OCI-LY1 (cell line): ENCODE results near the gene TMEM9.

Experiments used
- CTCF ChIP-seq: fragments of 200-600 bp; sonication (generic), shearing (Covaris generic); IDR thresholded peaks from 2 replicates; pipeline ENCODE4 v1.5.1; 2017; ENCODE audit warnings: mild to moderate bottlenecking, antibody characterized with exemption, low read length, moderate library complexity, mixed read lengths
- EZH2 ChIP-seq: fragments of 200-600 bp; sonication (generic), shearing (Covaris generic); IDR thresholded peaks from 2 replicates; pipeline ENCODE4 v1.8.0; 2017; ENCODE audit warnings: borderline replicate concordance, mixed run types, mild to moderate bottlenecking, antibody characterized with exemption, low read length, moderate library complexity, mixed read lengths

- TF ChIP-seq CTCF (no peak), EZH2 (no peak)
Measured at GRCh38 chr1:201156346-201156745, 2.1 kb upstream of the TMEM9 start.
